CD4-positive, alpha-beta T cell (primary cell): ENCODE results near the gene POPDC2. TPM values are rescaled to one million over a fixed set of nuclear protein-coding genes. Genes with fewer than 3 reads are reported as not detected.

Experiments
- ATAC-seq: fragments of 200-7000 bp; cut with Tn5 transposase; one replicate; pipeline ENCODE4 v1.10.0; 2022; ENCODE audit warnings: mild to moderate bottlenecking; ENCODE audit not compliant: poor library complexity
- CTCF ChIA-PET: fragments of 350-600 bp; sonication (Branson Sonifier 250); formaldehyde crosslinking; loops from one replicate; lab custom pipeline; 2021; ENCODE audit warnings: antibody characterized with exemption, inconsistent platforms; lab: Charles Lee
- POLR2A ChIA-PET: fragments of 350-600 bp; sonication (Branson Sonifier 250); formaldehyde crosslinking; loops from one replicate; lab custom pipeline; 2021; ENCODE audit warnings: antibody characterized with exemption, inconsistent platforms; lab: Charles Lee
- DNase-seq, 14 experiments: peaks; one replicate each; pipeline ENCODE4 v3.0.0-alpha.2; 2013 to 2020; ENCODE audit warnings: mixed read lengths in 2 of 14
- H3K27ac ChIP-seq, 2 donors: one replicate each; pipeline versions ENCODE4 v1.5.1 to v1.7.0; 2013; ENCODE audit warnings: low read length in 2 of 2, low read depth in 1 of 2, mild to moderate bottlenecking in 1 of 2
- H3K27me3 ChIP-seq, 2 experiments: 1 replicate in 1 of 2; 2 replicates in 1 of 2; pipeline versions ENCODE4 v1.6.1 to v1.7.0; 2013; ENCODE audit warnings: low read length in 2 of 2, control low read depth in 1 of 2, mild to moderate bottlenecking in 1 of 2, moderate library complexity in 1 of 2; ENCODE audit not compliant: insufficient read depth in 2 of 2, control insufficient read depth in 1 of 2
- H3K36me3 ChIP-seq: one replicate; pipeline ENCODE4 v1.6.1; 2013; ENCODE audit warnings: low read length, control low read depth; ENCODE audit not compliant: insufficient read depth
- H3K4me1 ChIP-seq: one replicate; pipeline ENCODE4 v1.6.1; 2013; ENCODE audit warnings: low read length, control low read depth; ENCODE audit not compliant: insufficient read depth
- H3K4me3 ChIP-seq: one replicate; pipeline ENCODE4 v1.5.1; 2013; ENCODE audit warnings: mild to moderate bottlenecking, low read length, moderate library complexity
- H3K9me3 ChIP-seq, 2 experiments: 1 replicate in 1 of 2; 2 replicates in 1 of 2; pipeline versions ENCODE4 v1.6.1 to v1.7.0; 2013; ENCODE audit warnings: low read length in 2 of 2, mild to moderate bottlenecking in 2 of 2, control low read depth in 1 of 2, moderate library complexity in 1 of 2; ENCODE audit not compliant: control insufficient read depth in 1 of 2, insufficient read depth in 1 of 2
- H3K27ac Mint-ChIP-seq: one replicate; pipeline ENCODE4 v1.8.0; 2020; ENCODE audit warnings: mixed read lengths
- H3K27me3 Mint-ChIP-seq: one replicate; pipeline ENCODE4 v1.8.0; 2021; ENCODE audit warnings: mixed read lengths
- H3K36me3 Mint-ChIP-seq: one replicate; pipeline ENCODE4 v1.8.0; 2021; ENCODE audit warnings: low read depth, mixed read lengths
- H3K4me1 Mint-ChIP-seq: one replicate; pipeline ENCODE4 v1.8.0; 2021; ENCODE audit warnings: low read depth, mixed read lengths
- H3K4me3 Mint-ChIP-seq: one replicate; pipeline ENCODE4 v1.8.0; 2020; ENCODE audit warnings: mild to moderate bottlenecking, mixed read lengths
- H3K9me3 Mint-ChIP-seq: one replicate; pipeline ENCODE4 v1.8.0; 2020; ENCODE audit warnings: mixed read lengths
- intact Hi-C, 2 experiments: fragments of 100-400 bp; cut with DNase I in 1 of 2; cut with micrococcal nuclease in 1 of 2; formaldehyde crosslinking; loops; one replicate each; pipeline versions ENCODE4 v1.15.1 to v1.9.0; 2023 to 2025; cut with DNase I, micrococcal nuclease
- total RNA-seq, 174 experiments: library from RNA in 2 of 174; stranded (reverse) in 2 of 174; gene quantifications; one replicate each; pipeline ENCODE4 v1.2.3 and lab custom pipeline; 2021 to 2026
- TF ChIP-seq, protein P1 (sequence below): fragments of 200-600 bp; IDR thresholded peaks from one replicate; pipeline ENCODE4 v1.8.0; 2022; ENCODE audit warnings: antibody characterized with exemption, mild to moderate bottlenecking

POPDC2 gene
- total RNA-seq, 2 experiments from 2014 or later: 2.6 to 3.5 TPM

- Mint-ChIP-seq H3K27ac (no peak within 1 kb of the TSS), H3K4me1 (peaks cover 24% of the 10 kb centered on the region), H3K9me3 (no peaks in the 10 kb centered on the region), H3K36me3 (no peaks in the 10 kb centered on the region), H3K27me3 (peaks cover 9% of the 10 kb centered on the region), H3K4me3 (peak within 1 kb of the TSS; percentile 85)
- ATAC-seq (peak; percentile 87), DNase-seq (peak; percentile 67 to 92 (median 73))
- H3K36me3 ChIP-seq: no peaks in the 10 kb centered on the region
- TF ChIP-seq, protein P1, sequence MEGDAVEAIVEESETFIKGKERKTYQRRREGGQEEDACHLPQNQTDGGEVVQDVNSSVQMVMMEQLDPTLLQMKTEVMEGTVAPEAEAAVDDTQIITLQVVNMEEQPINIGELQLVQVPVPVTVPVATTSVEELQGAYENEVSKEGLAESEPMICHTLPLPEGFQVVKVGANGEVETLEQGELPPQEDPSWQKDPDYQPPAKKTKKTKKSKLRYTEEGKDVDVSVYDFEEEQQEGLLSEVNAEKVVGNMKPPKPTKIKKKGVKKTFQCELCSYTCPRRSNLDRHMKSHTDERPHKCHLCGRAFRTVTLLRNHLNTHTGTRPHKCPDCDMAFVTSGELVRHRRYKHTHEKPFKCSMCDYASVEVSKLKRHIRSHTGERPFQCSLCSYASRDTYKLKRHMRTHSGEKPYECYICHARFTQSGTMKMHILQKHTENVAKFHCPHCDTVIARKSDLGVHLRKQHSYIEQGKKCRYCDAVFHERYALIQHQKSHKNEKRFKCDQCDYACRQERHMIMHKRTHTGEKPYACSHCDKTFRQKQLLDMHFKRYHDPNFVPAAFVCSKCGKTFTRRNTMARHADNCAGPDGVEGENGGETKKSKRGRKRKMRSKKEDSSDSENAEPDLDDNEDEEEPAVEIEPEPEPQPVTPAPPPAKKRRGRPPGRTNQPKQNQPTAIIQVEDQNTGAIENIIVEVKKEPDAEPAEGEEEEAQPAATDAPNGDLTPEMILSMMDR: no peak
- H3K4me3 ChIP-seq: peak within 1 kb of the TSS; percentile 68
- POLR2A ChIA-PET: no interaction called here
- intact Hi-C loops: no loop called here
- CTCF ChIA-PET: no interaction called here
- no peaks in the 10 kb centered on the region for H3K27me3 ChIP-seq
- no peaks in the 10 kb centered on the region for H3K9me3 ChIP-seq
- H3K27ac ChIP-seq: no peak within 1 kb of the TSS
- peaks cover 28% of the 10 kb centered on the region for H3K4me1 ChIP-seq
These were observed 42.4 kb upstream of the POPDC2 start, which contains the start of gene CFAP91 for GRCh38 chr3:119702530-119703527. Gene CFAP91 (plus strand): TSS chr3:119703022. CDS start chr3:119703099, 77 bp downstream.

- H3K27me3 ChIP-seq: no peaks in the 10 kb centered on the region
- peaks cover 28% of the 10 kb centered on the region for H3K4me1 ChIP-seq
- H3K36me3 ChIP-seq: no peaks in the 10 kb centered on the region
- CTCF ChIA-PET: no interaction called here
- H3K27ac ChIP-seq: no peak overlapping the region
- intact Hi-C loops: no loop called here
- H3K4me3 ChIP-seq: no peak overlapping the region
- Mint-ChIP-seq H3K4me1 (peaks cover 24% of the 10 kb centered on the region), H3K9me3 (no peaks in the 10 kb centered on the region), H3K27me3 (peaks cover 9% of the 10 kb centered on the region), H3K4me3 (peak overlapping the region; percentile 28), H3K36me3 (no peaks in the 10 kb centered on the region), H3K27ac (peak overlapping the region; percentile 18)
- TF ChIP-seq, protein P1: no peak
- DNase-seq: peak in 2 of 14 experiments; percentile 20 to 29
- H3K9me3 ChIP-seq: no peaks in the 10 kb centered on the region
- POLR2A ChIA-PET: interaction anchor here (1.1 kb wide), 1 partner anchor 12 kb away, joined by 3 read pairs; no protein-coding TSS in a partner anchor
- ATAC-seq: no peak
These were observed 40.7 kb upstream of the POPDC2 start for GRCh38 chr3:119700920-119701734.

DNA sequence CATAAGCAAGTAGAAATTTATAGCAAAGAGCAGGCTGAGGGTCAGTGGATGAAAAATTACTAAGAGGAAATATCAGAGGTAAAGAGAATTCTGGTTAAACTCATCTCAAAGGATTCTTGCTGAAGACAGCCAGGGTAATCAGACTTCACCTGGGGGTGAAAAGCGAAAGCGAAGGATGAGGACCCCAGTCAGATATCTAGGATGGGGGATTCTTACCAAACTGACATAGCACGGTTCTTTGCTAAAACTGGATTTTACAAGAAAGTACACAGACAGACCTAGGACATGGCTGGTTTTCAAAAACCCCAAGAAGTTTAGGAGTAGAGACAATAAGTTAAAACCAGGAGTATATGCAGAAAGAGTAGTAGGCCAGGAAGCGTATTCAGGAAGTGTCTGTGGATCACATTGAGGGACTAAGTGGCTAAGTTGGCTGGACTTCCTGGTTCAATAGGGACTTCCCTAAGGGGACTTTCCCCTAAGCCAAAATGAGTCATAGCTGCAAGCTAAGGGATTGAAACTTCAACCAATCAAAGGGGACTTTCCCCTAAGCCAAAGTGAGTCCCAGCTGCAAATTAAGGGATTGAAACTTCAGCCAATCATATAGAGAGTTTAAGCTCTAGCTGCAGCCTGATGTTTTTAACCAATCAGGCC is 40.0 kb upstream of the POPDC2 start:
- ChIA-PET CTCF (no interaction called here), POLR2A (interaction anchor here (1.1 kb wide), 1 partner anchor 11 kb away, joined by 3 read pairs; no protein-coding TSS in a partner anchor)

More for the DNA sequence above, 40.0 kb upstream of the POPDC2 start:
- TF ChIP-seq, protein P1: no peak
- peak in 4 of 14 experiments; percentile 3 to 85 (median 69) for DNase-seq
- peak overlapping the region in 1 of 2 donors; percentile 48 for H3K27ac ChIP-seq
- peaks cover 28% of the 10 kb centered on the region for H3K4me1 ChIP-seq
- peak overlapping the region; percentile 18 for H3K27ac Mint-ChIP-seq
- H3K27me3 Mint-ChIP-seq: peaks cover 9% of the 10 kb centered on the region
- no peaks in the 10 kb centered on the region for H3K36me3 Mint-ChIP-seq
- no peak for ATAC-seq
- no peaks in the 10 kb centered on the region for H3K9me3 Mint-ChIP-seq
- peaks cover 24% of the 10 kb centered on the region for H3K4me1 Mint-ChIP-seq
- H3K36me3 ChIP-seq: no peaks in the 10 kb centered on the region
- intact Hi-C loops: no loop called here
- no peaks in the 10 kb centered on the region for H3K9me3 ChIP-seq
- no peaks in the 10 kb centered on the region for H3K27me3 ChIP-seq
- H3K4me3 Mint-ChIP-seq: peak overlapping the region; percentile 28
- no peak overlapping the region for H3K4me3 ChIP-seq
